GM19023 (cell line): Measurements from ENCODE around the gene SPN.
"Not testable (repeated sequence)": the region's sequence is repeated elsewhere in the genome, so short reads cannot be mapped to it uniquely, and the experiment has no call there.

ENCODE experiments used
- ATAC-seq: cut with Tn5 transposase; IDR thresholded peaks from one replicate; pipeline ENCODE4 v1.9.1; 2021; ENCODE audit warnings: mild to moderate bottlenecking, moderate library complexity; ENCODE audit not compliant: unreplicated experiment

Gene SPN

GRCh38 chr16:29699324-29700219 lies 36.5 kb downstream of the SPN start:
- ATAC-seq, result no peak

GRCh38 chr16:29700253-29700987 lies 37.4 kb downstream of the SPN start:
- no peak for ATAC-seq

- ATAC-seq, result no peak
Measured at GRCh38 chr16:29701214-29701555, 38.1 kb downstream of the SPN start.

GRCh38 chr16:29702269-29702668 lies 39.2 kb downstream of the SPN start:
- ATAC-seq, result peak; percentile 16

GRCh38 chr16:29705030-29705429 lies 42.0 kb downstream of the SPN start:
- ATAC-seq, result no peak

GRCh38 chr16:29707160-29707559 lies 44.1 kb downstream of the SPN start:
- ATAC-seq, result not testable (repeated sequence)

- ATAC-seq, result no peak
Measured at GRCh38 chr16:29708917-29709600, 46.0 kb downstream of the SPN start.

GRCh38 chr16:29709657-29710056 lies 46.6 kb downstream of the SPN start:
- not testable (repeated sequence) for ATAC-seq

GRCh38 chr16:29710227-29711219 lies 47.5 kb downstream of the SPN start:
- no peak for ATAC-seq

GRCh38 chr16:29712809-29713208 lies 49.8 kb downstream of the SPN start:
- ATAC-seq, result no peak

- no peak for ATAC-seq
Measured at GRCh38 chr16:29714396-29714795, 51.3 kb downstream of the SPN start.

GRCh38 chr16:29714972-29715371 lies 51.9 kb downstream of the SPN start:
- no peak for ATAC-seq

GRCh38 chr16:29717113-29717512 lies 54.1 kb downstream of the SPN start:
- no peak for ATAC-seq

- ATAC-seq, result no peak
Measured at GRCh38 chr16:29719063-29719462, 56.0 kb downstream of the SPN start.
